ENCODE results near the gene KCNT1. TPM values are rescaled to one million over a fixed set of nuclear protein-coding genes. Genes with fewer than 3 reads are reported as not detected.

Gene KCNT1
- total RNA-seq, 2 experiments from 2014 or later: not detected

GRCh38 chr9:135787776-135788575 lies 86.0 kb downstream of the KCNT1 start:
- TF ChIP-seq CTCF (IDR thresholded peaks at IDR 0.05): no peak
- H3K4me3 Mint-ChIP-seq: no peak overlapping the region
- ChIA-PET POLR2A (no interaction called here), CTCF (interaction anchor here (0.8 kb wide), 1 partner anchor 9 kb away, joined by 4 read pairs; no protein-coding TSS in a partner anchor)
- H3K9me3 Mint-ChIP-seq: no peaks in the 10 kb centered on the region
- H3K27ac Mint-ChIP-seq: no peak overlapping the region
- H3K36me3 Mint-ChIP-seq (ENCODE audit: low read depth): no peaks in the 10 kb centered on the region
- H3K27me3 Mint-ChIP-seq: no peaks in the 10 kb centered on the region
- ATAC-seq (no peak), DNase-seq (no peak)
- intact Hi-C loops (cut with micrococcal nuclease): no loop called here
- H3K4me1 Mint-ChIP-seq (ENCODE audit: low read depth): no peaks in the 10 kb centered on the region

DNA sequence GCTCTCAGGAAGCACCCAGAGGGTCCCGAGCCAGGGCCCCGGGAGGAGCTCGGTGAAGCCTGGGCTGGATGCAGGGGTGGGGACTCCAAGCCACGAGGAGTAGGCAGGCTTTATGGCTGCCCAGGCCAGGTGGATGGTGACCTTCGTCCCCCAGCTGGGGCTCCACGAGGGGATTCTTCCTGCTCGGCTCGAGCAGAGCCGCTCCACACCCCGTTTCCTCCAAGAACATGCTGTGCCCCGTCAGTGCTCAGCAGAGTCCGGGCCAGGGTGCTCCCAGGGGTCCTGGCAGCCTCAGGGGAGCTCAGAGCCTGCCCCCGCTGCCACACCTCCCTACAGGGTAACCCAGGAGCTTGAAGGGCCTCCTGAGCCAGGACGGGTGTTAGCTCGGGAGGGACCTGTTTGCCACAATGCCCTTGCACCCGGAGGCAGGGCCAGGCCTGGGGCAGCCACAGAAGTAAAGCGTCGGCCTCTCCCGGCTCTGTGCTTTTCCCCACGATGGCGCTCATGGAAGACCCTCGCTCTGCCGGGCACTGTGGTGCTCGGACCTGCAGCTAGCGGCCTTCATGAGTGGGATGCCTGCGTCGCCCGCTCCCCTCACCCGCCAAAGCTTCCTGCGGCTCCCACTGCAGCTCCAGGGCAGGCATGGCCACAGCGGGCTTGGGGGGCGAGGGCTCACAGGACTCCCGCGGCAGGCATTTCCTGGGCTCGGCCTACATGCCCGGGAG lies 86.8 kb downstream of the KCNT1 start:
- DNase-seq: no peak
- TF ChIP-seq CTCF (IDR thresholded peaks at IDR 0.05): no peak
- Mint-ChIP-seq H3K27ac (no peak overlapping the region), H3K27me3 (no peaks in the 10 kb centered on the region), H3K36me3 (ENCODE audit: low read depth) (no peaks in the 10 kb centered on the region), H3K9me3 (no peaks in the 10 kb centered on the region), H3K4me3 (no peak overlapping the region), H3K4me1 (ENCODE audit: low read depth) (no peaks in the 10 kb centered on the region)
- ATAC-seq: no peak
- ChIA-PET POLR2A (no interaction called here), CTCF (interaction anchor here (0.8 kb wide), 1 partner anchor 8 kb away, joined by 4 read pairs; no protein-coding TSS in a partner anchor)
- intact Hi-C loops (cut with micrococcal nuclease): no loop called here

GRCh38 chr9:135789838-135790291 lies 87.9 kb downstream of the KCNT1 start:
- H3K9me3 Mint-ChIP-seq: no peaks in the 10 kb centered on the region
- no peak for TF ChIP-seq CTCF (IDR thresholded peaks at IDR 0.05)
- intact Hi-C loops (cut with micrococcal nuclease): no loop called here
- CTCF ChIA-PET: no interaction called here
- POLR2A ChIA-PET: no interaction called here
- ATAC-seq (no peak), DNase-seq (no peak)
- no peaks in the 10 kb centered on the region for H3K27me3 Mint-ChIP-seq
- H3K4me1 Mint-ChIP-seq (ENCODE audit: low read depth): no peaks in the 10 kb centered on the region
- no peaks in the 10 kb centered on the region for H3K36me3 Mint-ChIP-seq (ENCODE audit: low read depth)
- no peak overlapping the region for H3K27ac Mint-ChIP-seq
- no peak overlapping the region for H3K4me3 Mint-ChIP-seq

- intact Hi-C loops (cut with micrococcal nuclease): no loop called here
- Mint-ChIP-seq H3K27me3 (no peaks in the 10 kb centered on the region), H3K9me3 (no peaks in the 10 kb centered on the region), H3K4me1 (ENCODE audit: low read depth) (no peaks in the 10 kb centered on the region), H3K4me3 (no peak overlapping the region), H3K27ac (no peak overlapping the region), H3K36me3 (ENCODE audit: low read depth) (no peaks in the 10 kb centered on the region)
- ChIA-PET POLR2A (no interaction called here), CTCF (no interaction called here)
- ATAC-seq (no peak), DNase-seq (no peak)
- TF ChIP-seq CTCF (IDR thresholded peaks at IDR 0.05): no peak
Measured at GRCh38 chr9:135790356-135790755, 88.4 kb downstream of the KCNT1 start.

DNA sequence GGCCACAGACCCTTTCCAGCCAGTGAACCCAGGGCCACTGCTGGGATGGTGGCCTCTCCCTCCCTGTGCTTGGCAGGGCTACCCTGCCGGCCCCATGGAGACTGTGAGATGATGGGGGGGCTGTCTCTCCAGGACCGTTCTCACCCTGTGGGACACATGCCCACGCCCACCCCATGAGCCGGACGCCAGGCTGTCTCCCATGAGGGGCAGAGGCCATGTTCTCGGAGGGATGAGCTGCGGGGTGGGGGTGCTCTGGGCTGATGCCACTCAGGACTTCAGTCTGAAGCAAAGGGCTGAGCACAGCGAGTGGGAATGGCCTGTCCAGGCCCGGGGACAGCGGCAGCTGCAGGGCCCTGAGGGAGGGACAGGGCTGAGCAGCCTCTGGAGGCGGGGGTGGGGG lies 88.9 kb downstream of the KCNT1 start:
- POLR2A ChIA-PET: no interaction called here
- intact Hi-C loops (cut with micrococcal nuclease): no loop called here
- Mint-ChIP-seq H3K4me3 (no peak overlapping the region), H3K4me1 (ENCODE audit: low read depth) (no peaks in the 10 kb centered on the region), H3K27ac (no peak overlapping the region), H3K9me3 (no peaks in the 10 kb centered on the region), H3K36me3 (ENCODE audit: low read depth) (no peaks in the 10 kb centered on the region), H3K27me3 (no peaks in the 10 kb centered on the region)
- ATAC-seq: no peak
- TF ChIP-seq CTCF (IDR thresholded peaks at IDR 0.05): no peak
- no peak for DNase-seq
- CTCF ChIA-PET: no interaction called here
